Hepatic stellate cell (primary cell): Measurements from ENCODE around the gene UGT1A7.
"Not testable (repeated sequence)": the region's sequence is repeated elsewhere in the genome, so short reads cannot be mapped to it uniquely, and the experiment has no call there.

Experiments used
- DNase-seq: peaks from one replicate; pipeline ENCODE4 v3.0.0; 2011; ENCODE audit warnings: low spot score

UGT1A7 gene

GRCh38 chr2:233680361-233681045 lies 1.2 kb upstream of the UGT1A7 start:
- DNase-seq: no peak

- DNase-seq: no peak
These were observed 2.9 kb downstream of the UGT1A7 start for GRCh38 chr2:233684640-233685039.

- DNase-seq: no peak
These were observed 5.2 kb downstream of the UGT1A7 start for GRCh38 chr2:233686928-233687327.

GRCh38 chr2:233688341-233688740 lies 6.6 kb downstream of the UGT1A7 start:
- no peak for DNase-seq

GRCh38 chr2:233689031-233689430 lies 7.3 kb downstream of the UGT1A7 start:
- DNase-seq: no peak

- no peak for DNase-seq
These were observed 7.8 kb downstream of the UGT1A7 start for GRCh38 chr2:233689501-233689900.

GRCh38 chr2:233690444-233690843 lies 8.7 kb downstream of the UGT1A7 start:
- DNase-seq: no peak

GRCh38 chr2:233691443-233692433 lies 10.0 kb downstream of the UGT1A7 start:
- DNase-seq: no peak

- no peak for DNase-seq
These were observed 10.9 kb downstream of the UGT1A7 start, which contains the start of gene UGT1A6 for GRCh38 chr2:233692648-233693047. UGT1A6 (plus strand) TSS chr2:233692890; CDS start chr2:233693005, 115 bp downstream.

GRCh38 chr2:233693963-233694362 lies 12.3 kb downstream of the UGT1A7 start:
- no peak for DNase-seq

- no peak for DNase-seq
These were observed 17.0 kb downstream of the UGT1A7 start for GRCh38 chr2:233698740-233699139.

- DNase-seq: no peak
These were observed 17.8 kb downstream of the UGT1A7 start for GRCh38 chr2:233699424-233700027.

- DNase-seq: no peak
These were observed 18.4 kb downstream of the UGT1A7 start for GRCh38 chr2:233700028-233700635.

GRCh38 chr2:233700842-233701241 lies 19.1 kb downstream of the UGT1A7 start:
- not testable (repeated sequence) for DNase-seq

GRCh38 chr2:233702238-233702637 lies 20.5 kb downstream of the UGT1A7 start:
- DNase-seq: no peak

GRCh38 chr2:233705911-233706506 lies 24.3 kb downstream of the UGT1A7 start:
- DNase-seq: no peak

GRCh38 chr2:233706720-233707119 lies 25.0 kb downstream of the UGT1A7 start:
- no peak for DNase-seq

- DNase-seq: no peak
These were observed 26.4 kb downstream of the UGT1A7 start for GRCh38 chr2:233707940-233708644.

GRCh38 chr2:233708942-233709341 lies 27.2 kb downstream of the UGT1A7 start:
- DNase-seq: no peak

GRCh38 chr2:233711312-233712008 lies 29.8 kb downstream of the UGT1A7 start:
- DNase-seq: peak; percentile 63
